Gastrocnemius medialis (tissue), 4 donors: Measurements from ENCODE around the gene VIL1.

ENCODE experiments used
- POLR2A ChIP-seq, 2 donors: fragments of 450-650 bp; IDR thresholded peaks; one replicate each; pipeline ENCODE4 v1.6.1; 2017; ENCODE audit warnings: antibody characterized with exemption in 2 of 2, mild to moderate bottlenecking in 2 of 2, moderate library complexity in 2 of 2
- TF ChIP-seq, protein P1 (sequence below), 5 experiments: fragments of 450-650 bp in 3 of 5; fragments of 200-600 bp in 2 of 5; sonication (generic) in 2 of 5; IDR thresholded peaks in 4 of 5; conservative IDR thresholded peaks in 1 of 5; 1 replicate in 4 of 5; 2 replicates in 1 of 5; pipeline ENCODE4 v1.5.1; 2016 to 2019; ENCODE audit warnings: antibody characterized with exemption in 5 of 5, mild to moderate bottlenecking in 3 of 5, moderate library complexity in 3 of 5

GRCh38 chr2:218392891-218393462 is 25.9 kb upstream of the VIL1 start:
- TF ChIP-seq POLR2A (IDR thresholded peaks at IDR 0.05): no peak
- TF ChIP-seq, protein P1, sequence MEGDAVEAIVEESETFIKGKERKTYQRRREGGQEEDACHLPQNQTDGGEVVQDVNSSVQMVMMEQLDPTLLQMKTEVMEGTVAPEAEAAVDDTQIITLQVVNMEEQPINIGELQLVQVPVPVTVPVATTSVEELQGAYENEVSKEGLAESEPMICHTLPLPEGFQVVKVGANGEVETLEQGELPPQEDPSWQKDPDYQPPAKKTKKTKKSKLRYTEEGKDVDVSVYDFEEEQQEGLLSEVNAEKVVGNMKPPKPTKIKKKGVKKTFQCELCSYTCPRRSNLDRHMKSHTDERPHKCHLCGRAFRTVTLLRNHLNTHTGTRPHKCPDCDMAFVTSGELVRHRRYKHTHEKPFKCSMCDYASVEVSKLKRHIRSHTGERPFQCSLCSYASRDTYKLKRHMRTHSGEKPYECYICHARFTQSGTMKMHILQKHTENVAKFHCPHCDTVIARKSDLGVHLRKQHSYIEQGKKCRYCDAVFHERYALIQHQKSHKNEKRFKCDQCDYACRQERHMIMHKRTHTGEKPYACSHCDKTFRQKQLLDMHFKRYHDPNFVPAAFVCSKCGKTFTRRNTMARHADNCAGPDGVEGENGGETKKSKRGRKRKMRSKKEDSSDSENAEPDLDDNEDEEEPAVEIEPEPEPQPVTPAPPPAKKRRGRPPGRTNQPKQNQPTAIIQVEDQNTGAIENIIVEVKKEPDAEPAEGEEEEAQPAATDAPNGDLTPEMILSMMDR (IDR thresholded peaks at IDR 0.05 in 4 of 5, conservative IDR thresholded peaks at IDR 0.05 in 1 of 5): no peak
